GM12801 (cell line): Measurements from ENCODE around the gene SPOPL.

Experiments
- TF ChIP-seq, protein P1 (sequence below): IDR thresholded peaks from one replicate; pipeline ENCODE4 v1.5.1; 2011; ENCODE audit warnings: control low read depth; ENCODE audit not compliant: insufficient read length; ENCODE audit errors: extremely low read depth

The SPOPL gene

DNA sequence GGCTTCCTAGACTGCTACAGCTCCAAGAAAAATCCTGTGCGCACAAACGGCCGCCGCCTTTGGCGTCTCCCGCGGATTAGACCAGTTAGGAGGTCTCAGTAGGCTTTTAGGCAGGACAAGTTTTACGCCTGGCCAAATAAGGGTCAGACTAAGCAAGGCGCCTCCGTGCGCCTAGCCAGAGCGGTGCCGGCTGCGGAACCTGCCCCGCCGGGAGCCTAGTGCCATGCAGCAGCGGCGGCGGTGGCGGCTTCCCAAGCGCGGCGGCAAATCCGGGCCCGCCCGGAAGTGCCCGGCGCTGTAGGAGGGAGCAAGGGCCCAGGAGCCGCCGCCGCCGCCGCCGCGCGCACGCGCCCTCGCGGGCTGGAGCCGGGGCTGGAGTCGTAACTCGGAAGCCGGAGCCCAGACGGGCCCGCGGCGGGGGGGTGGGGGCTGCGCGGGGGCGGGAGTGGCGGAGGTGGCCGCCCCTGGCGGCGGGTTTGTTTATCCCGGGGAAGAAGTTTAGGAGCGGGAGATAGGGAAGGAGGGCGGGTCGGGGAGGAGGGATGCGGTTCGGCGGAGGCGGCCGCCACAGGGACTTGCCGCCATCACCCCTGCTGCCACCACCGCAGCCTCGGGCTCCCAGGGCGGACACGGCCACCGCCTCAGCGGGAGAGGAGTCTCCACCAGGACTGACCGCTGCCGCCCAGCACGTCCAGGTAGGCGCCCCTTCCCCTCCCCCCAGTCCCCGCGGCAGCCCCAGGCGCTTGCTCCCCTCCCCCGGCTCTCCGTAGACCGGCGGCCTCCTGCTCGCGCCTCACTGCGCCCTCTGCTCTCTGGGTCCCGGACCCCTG lies at the start of gene SPOPL:
Gene SPOPL (plus strand): TSS at position 346 of the 830 bp plus-strand sequence. CDS start 48,447 bp downstream, outside the sequence.
- TF ChIP-seq, protein P1, sequence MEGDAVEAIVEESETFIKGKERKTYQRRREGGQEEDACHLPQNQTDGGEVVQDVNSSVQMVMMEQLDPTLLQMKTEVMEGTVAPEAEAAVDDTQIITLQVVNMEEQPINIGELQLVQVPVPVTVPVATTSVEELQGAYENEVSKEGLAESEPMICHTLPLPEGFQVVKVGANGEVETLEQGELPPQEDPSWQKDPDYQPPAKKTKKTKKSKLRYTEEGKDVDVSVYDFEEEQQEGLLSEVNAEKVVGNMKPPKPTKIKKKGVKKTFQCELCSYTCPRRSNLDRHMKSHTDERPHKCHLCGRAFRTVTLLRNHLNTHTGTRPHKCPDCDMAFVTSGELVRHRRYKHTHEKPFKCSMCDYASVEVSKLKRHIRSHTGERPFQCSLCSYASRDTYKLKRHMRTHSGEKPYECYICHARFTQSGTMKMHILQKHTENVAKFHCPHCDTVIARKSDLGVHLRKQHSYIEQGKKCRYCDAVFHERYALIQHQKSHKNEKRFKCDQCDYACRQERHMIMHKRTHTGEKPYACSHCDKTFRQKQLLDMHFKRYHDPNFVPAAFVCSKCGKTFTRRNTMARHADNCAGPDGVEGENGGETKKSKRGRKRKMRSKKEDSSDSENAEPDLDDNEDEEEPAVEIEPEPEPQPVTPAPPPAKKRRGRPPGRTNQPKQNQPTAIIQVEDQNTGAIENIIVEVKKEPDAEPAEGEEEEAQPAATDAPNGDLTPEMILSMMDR: no peak

DNA sequence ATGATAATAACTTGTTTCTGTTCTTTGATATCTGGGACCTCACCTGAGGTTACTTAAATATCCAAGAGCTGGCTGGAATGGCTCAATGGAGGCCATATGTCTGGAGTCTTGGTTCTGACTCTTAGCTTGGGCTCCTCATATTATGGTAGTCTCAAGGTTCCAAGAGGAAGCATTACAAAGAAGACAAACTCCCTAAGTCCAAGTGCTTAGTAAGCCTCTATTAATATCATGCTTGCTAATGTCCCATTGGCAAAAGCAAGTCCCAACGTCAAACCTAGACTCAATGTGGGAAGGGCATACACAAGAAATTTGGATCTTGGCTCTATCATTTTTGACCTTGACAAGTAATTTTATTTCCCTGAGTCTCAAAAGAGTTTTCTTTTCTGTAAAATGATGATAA lies 49.2 kb upstream of the SPOPL start:
- TF ChIP-seq, protein P1: no peak

DNA sequence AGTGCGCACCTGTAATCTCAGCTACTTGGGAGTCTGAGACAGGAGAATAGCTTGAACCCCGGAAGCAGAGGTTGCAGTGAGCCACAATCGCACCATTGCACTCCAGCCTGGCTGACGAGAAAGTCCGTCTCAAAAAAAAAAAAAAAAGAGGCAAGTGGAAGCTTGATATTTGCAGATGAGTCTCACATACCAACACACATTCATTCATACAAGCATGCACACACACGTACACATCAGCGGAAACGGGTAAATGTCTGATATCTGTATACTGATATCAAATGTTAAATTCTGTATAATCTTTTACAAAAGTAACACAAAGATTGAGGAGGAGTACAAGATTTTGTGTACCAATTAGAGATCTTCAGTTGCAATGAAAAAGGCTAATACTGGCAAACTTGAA lies 47.8 kb upstream of the SPOPL start:
- TF ChIP-seq, protein P1: no peak

DNA sequence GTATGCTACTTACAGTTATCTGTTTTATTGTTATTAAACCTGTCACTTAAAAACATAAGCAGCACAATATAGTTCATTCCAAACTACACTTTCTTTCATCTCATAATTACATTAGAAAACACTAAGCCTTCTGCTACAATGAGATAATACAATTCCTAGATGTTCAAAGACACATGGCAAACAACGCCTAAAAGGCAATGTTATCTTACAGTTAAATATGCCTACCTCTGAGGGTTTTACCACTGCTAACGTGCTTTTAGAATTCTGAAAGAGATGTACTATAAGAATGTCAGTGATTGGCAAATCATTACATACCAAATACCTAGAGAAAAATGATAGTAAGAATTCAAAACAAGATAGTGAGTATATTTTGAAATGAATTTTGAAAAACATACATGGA lies 46.8 kb upstream of the SPOPL start:
- TF ChIP-seq, protein P1: no peak

DNA sequence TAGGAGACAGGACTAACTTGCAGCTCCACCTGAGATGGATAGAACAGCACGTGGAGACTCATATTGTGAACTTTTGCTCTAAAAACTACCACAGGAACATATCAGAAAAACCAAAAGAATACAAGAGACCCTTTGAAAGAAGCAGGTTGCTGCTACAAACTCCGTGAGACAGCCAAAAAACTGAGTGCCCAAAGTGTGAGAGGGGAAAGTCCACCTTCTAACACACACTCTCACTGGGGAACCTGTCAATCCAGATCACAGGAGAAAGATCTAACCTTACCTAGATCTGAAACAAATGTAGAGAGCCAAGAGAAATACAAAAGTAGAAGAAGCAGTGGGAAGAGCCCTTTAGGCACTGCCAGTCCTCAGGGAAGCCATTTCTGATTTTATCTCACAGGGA lies 46.3 kb upstream of the SPOPL start:
- TF ChIP-seq, protein P1: no peak

DNA sequence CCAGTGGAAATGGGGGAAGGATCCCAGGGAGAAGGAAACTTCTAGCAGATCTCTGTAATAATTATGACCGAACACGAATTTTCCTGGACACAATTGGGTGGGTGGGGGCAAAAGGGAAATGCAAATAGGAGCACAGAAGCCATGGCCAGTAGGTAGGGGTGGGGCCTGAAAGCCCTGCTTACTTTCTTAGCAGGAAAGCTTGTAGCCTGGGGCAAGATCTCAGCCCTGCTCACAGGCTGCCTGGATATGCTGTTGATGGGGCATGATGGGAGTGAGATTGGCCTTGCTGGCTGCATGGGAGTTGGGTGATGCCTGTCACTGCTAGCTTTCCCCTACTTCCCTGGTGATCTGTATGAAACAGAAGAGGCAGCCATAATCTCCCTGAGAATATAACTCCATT lies 45.9 kb upstream of the SPOPL start:
- TF ChIP-seq, protein P1: no peak

DNA sequence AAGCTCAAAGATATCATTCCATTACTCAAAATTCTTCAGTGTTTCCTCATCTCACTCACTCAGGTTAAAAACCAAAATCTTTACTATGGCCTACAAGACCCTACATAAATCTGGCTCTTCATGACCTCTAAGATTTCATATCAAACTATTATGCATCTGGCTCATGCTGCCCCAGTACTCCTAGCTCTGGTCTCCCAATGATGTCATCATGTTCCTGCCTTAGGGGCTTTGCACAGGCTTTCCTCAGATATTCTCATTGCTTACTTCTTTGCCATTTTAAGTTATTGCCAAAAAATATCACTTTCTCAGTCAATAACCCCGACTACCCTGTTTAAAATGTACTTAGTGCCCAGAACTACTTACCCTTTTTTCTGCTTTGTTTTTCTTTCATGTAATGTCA lies 33.0 kb upstream of the SPOPL start:
- TF ChIP-seq, protein P1: no peak
